ENCODE data around the gene HEATR5B.

DNA sequence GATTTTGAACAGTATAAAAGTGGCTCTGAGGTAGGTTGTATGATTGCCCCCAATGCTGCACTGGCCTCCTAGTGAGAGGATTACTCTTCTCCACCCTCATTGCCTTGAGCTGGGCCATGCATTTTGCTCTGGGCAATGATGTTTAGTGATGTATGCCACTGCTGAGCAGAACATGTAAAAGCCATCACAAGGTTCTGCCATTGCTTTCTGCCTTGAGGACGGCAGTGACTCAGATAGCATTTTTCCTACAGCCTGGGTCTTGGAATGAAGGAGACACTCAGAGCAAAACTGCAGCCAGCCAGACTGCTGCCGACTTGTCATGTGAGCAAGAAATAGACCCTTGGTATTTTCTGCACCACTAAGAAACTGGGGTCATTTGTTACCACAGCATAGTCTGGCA, 27.8 kb upstream of the HEATR5B start:
- TF ChIP-seq CTCF (conservative IDR thresholded peaks at IDR 0.05; ENCODE audit: low read depth, low read length) (no peak), EZH2 (IDR thresholded peaks at IDR 0.05; ENCODE audit: borderline replicate concordance, low read depth, low read length, poor library complexity, severe bottlenecking) (no peak)

Measured in A673 (cell line).